WI38 (cell line): ENCODE data around the gene LIG1.

ENCODE experiments used
- H3K4me3 ChIP-seq: 2 replicates; pipeline ENCODE4 v1.5.1; 2011; ENCODE audit warnings: low read depth, mild to moderate bottlenecking, control low read depth, low read length
- TF ChIP-seq, protein P1 (sequence below): IDR thresholded peaks from 2 replicates; pipeline ENCODE4 v1.5.1; 2012; ENCODE audit warnings: low read depth, mild to moderate bottlenecking, control low read depth, low read length

Gene LIG1

DNA sequence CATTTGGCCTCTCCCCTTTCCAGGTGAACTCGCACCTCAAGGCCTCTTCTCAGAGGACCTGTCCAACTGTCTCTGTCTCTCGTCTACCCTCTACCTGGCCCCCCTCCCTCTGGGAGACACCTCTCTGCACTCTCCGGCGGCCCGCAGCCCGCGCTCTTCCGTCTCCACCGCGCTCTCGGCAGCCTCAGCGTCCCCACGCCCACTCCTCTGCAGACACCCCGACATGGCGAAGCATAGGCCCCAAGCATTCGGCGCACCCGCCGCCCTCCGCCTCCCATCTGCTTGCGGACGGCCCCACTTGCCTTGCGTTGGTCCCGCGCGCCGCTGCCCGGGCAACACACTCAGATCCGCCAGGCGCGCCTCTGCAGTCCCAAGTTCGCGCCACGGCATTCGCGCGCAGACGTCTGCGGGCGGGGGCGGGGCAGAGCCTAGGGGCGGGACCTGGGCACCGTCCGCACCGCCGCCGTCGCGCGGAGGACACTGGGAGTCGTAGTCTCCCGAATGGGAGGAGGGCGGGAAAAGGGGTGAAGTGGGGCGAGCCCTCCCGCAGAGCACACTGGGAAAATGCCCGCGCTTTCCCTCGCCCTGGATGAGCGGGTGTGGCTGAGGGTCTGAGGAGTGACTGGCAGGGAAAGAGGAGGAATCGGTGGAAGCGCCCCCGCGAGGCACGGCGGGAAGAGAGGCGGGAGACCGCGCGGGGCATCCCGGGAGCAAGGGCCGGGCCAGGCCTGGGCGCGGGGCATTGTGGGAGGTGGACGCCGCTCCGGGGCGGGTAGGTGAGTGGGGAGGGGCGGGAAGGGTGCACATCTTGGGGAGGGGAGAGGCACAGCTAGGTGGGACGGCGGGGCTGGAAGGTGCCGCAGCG, at the start of gene LIG1, which contains the start of gene ZSWIM9:
LIG1 (minus strand) TSS at position 406 of the 865 bp plus-strand sequence. CDS start 4,778 bp downstream, outside the sequence.
ZSWIM9 (plus strand) TSS at position 742 of the 865 bp plus-strand sequence. CDS start 1,123 bp downstream, outside the sequence.
- peak within 1 kb of the TSS; percentile 86 for H3K4me3 ChIP-seq
- TF ChIP-seq, protein P1, sequence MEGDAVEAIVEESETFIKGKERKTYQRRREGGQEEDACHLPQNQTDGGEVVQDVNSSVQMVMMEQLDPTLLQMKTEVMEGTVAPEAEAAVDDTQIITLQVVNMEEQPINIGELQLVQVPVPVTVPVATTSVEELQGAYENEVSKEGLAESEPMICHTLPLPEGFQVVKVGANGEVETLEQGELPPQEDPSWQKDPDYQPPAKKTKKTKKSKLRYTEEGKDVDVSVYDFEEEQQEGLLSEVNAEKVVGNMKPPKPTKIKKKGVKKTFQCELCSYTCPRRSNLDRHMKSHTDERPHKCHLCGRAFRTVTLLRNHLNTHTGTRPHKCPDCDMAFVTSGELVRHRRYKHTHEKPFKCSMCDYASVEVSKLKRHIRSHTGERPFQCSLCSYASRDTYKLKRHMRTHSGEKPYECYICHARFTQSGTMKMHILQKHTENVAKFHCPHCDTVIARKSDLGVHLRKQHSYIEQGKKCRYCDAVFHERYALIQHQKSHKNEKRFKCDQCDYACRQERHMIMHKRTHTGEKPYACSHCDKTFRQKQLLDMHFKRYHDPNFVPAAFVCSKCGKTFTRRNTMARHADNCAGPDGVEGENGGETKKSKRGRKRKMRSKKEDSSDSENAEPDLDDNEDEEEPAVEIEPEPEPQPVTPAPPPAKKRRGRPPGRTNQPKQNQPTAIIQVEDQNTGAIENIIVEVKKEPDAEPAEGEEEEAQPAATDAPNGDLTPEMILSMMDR = no peak

- TF ChIP-seq, protein P1 = no peak
- H3K4me3 ChIP-seq = no peak overlapping the region
These were observed 48.9 kb upstream of the LIG1 start for GRCh38 chr19:48218997-48219396.

GRCh38 chr19:48216933-48217332, 46.8 kb upstream of the LIG1 start:
- no peak overlapping the region for H3K4me3 ChIP-seq
- TF ChIP-seq, protein P1 = no peak

DNA sequence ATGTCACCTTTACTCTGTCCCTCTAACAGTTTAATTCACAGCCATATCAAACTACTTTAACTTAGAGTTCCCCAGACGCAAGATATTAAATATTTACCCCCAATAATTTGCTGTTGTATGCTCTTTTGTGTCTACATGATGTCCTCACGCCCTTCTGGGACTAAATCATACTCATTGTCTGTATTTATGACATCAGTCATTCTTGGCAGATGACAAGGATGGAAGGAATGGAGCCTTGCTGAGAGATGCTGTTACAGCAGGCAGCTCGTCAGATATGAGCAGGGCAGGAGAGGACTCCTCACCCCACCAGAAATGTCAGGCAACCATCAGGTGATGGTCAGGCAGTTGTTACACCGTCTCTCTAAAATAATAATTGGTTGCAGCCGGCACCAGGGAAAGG, 43.8 kb upstream of the LIG1 start:
- TF ChIP-seq, protein P1 = no peak
- no peak overlapping the region for H3K4me3 ChIP-seq

GRCh38 chr19:48210005-48210404, 39.9 kb upstream of the LIG1 start:
- TF ChIP-seq, protein P1 = no peak
- H3K4me3 ChIP-seq = no peak overlapping the region

DNA sequence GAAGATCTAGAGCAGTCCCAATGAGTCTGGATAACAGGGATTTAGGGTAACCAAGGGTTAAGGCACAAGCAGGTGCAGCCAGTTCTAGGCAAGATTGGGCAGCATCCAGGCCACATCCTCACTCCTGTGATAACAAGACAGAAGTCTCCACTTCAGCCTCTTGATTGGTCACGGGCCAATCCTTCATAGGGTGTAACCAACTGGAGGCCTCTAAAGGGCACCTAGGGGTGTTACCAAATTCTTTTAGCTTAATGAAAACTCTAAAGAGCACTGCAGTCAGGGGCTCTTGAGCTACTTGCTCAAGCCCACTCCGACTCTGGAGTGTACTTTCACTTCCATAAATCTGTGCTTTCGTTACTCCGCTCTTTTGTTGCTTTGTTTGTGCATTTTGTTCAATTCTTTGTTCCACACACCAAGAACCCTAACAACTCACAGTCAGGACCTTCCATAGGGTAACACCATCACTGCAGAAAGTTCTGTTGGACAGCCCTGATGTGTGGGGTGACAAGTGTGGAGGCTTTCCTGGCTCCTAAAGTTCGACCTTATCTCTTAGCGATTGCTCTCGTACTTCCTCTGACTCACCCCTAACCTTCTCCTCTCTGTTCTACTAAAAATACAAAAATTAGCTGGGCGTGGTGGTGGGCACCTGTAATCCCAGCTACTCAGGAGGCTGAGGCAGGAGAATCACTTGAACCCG, 36.4 kb upstream of the LIG1 start:
- H3K4me3 ChIP-seq = no peak overlapping the region
- TF ChIP-seq, protein P1 = no peak
